HepG2 (cell line): ENCODE data around the gene SAP25. TPM values are rescaled to one million over a fixed set of nuclear protein-coding genes. Genes with fewer than 3 reads are reported as not detected.

Source experiments
- AGO1 ChIP-seq: fragments of 200-400 bp; formaldehyde crosslinking; IDR thresholded peaks from 2 replicates; pipeline ENCODE4 v1.6.1; 2017; ENCODE audit warnings: mild to moderate bottlenecking, low read depth, low read length, moderate library complexity; ENCODE audit not compliant: poor library complexity, severe bottlenecking
- BHLHE40 ChIP-seq: IDR thresholded peaks from 2 replicates; pipeline ENCODE4 v1.6.1; 2011; ENCODE audit warnings: low read length, improper control_type of control experiment
- CHCHD3 ChIP-seq: sonication (generic); formaldehyde crosslinking; IDR thresholded peaks from 2 replicates; pipeline ENCODE4 v1.8.0; 2022; ENCODE audit warnings: mild to moderate bottlenecking, missing genetic modification reagents, moderate library complexity
- FOXK2 ChIP-seq: fragments of 450-650 bp; IDR thresholded peaks from 2 replicates; pipeline ENCODE4 v1.6.1; 2016
- KDM2A ChIP-seq: sonication (generic); formaldehyde crosslinking; IDR thresholded peaks from 2 replicates; pipeline ENCODE4 v1.4.0; 2020; ENCODE audit warnings: low read depth, missing genetic modification reagents, borderline replicate concordance
- KLF9 ChIP-seq: IDR thresholded peaks from 2 replicates; pipeline ENCODE4 v1.6.1; 2016; ENCODE audit warnings: low read depth
- MLLT10 ChIP-seq: sonication (generic); formaldehyde crosslinking; IDR thresholded peaks from 2 replicates; pipeline ENCODE4 v1.4.0; 2020; ENCODE audit warnings: missing genetic modification reagents
- RAD21 ChIP-seq: fragments of 450-650 bp; formaldehyde crosslinking; IDR thresholded peaks from 2 replicates; pipeline ENCODE4 v1.5.0; 2020; ENCODE audit warnings: mild to moderate bottlenecking
- RARA ChIP-seq: IDR thresholded peaks from 2 replicates; pipeline ENCODE4 v1.6.1; 2016; ENCODE audit warnings: missing genetic modification reagents, missing compliant biosample characterization
- SMAD9 ChIP-seq: sonication (generic); formaldehyde crosslinking; IDR thresholded peaks from 2 replicates; pipeline ENCODE4 v1.5.1; 2020; ENCODE audit warnings: mild to moderate bottlenecking, missing genetic modification reagents
- TEAD3 ChIP-seq: optimal IDR thresholded peaks from 2 replicates; pipeline ENCODE3; 2016; ENCODE audit warnings: borderline replicate concordance
- YEATS4 ChIP-seq: sonication (generic); formaldehyde crosslinking; IDR thresholded peaks from 2 replicates; pipeline ENCODE4 v1.4.0; 2020; ENCODE audit warnings: missing genetic modification reagents, borderline replicate concordance
- ZC3H13 ChIP-seq: sonication (generic); formaldehyde crosslinking; IDR thresholded peaks from 2 replicates; pipeline ENCODE4 v1.8.1; 2023; ENCODE audit warnings: mild to moderate bottlenecking, missing genetic modification reagents, moderate library complexity
- ZIK1 ChIP-seq: sonication (generic); formaldehyde crosslinking; IDR thresholded peaks from 2 replicates; pipeline ENCODE4 v1.5.0; 2020; ENCODE audit warnings: mild to moderate bottlenecking, low read depth, missing genetic modification reagents, borderline replicate concordance
- ZNF251 ChIP-seq: sonication (generic); formaldehyde crosslinking; IDR thresholded peaks from 2 replicates; pipeline ENCODE4 v1.9.0; 2021; ENCODE audit warnings: mild to moderate bottlenecking, missing genetic modification reagents
- ZNF441 ChIP-seq: sonication (generic); formaldehyde crosslinking; IDR thresholded peaks from 2 replicates; pipeline ENCODE4 v1.7.0; 2021; ENCODE audit warnings: missing genetic modification reagents, borderline replicate concordance
- ZNF484 ChIP-seq: sonication (generic); formaldehyde crosslinking; IDR thresholded peaks from 2 replicates; pipeline ENCODE4 v1.5.1; 2020; ENCODE audit warnings: mild to moderate bottlenecking, low read depth, missing genetic modification reagents, borderline replicate concordance
- ZNF577 ChIP-seq: sonication (generic); formaldehyde crosslinking; IDR thresholded peaks from 2 replicates; pipeline ENCODE4 v1.4.0; 2020; ENCODE audit warnings: mild to moderate bottlenecking, low read depth, missing genetic modification reagents, borderline replicate concordance
- ZNF639 ChIP-seq: conservative IDR thresholded peaks from 2 replicates; pipeline ENCODE4 v1.6.1; 2018; ENCODE audit warnings: missing genetic modification reagents
- ZNF7 ChIP-seq: IDR thresholded peaks from 2 replicates; pipeline ENCODE4 v1.6.1; 2016; ENCODE audit warnings: missing biosample characterization, missing genetic modification reagents
- ZSCAN5A ChIP-seq: sonication (generic); formaldehyde crosslinking; IDR thresholded peaks from 2 replicates; pipeline ENCODE4 v1.8.0; 2022; ENCODE audit warnings: mild to moderate bottlenecking, missing genetic modification reagents, borderline replicate concordance
- polyA plus RNA-seq, 8 experiments: library from polyadenylated mRNA; depleted of rRNA in 3 of 8; stranded (reverse) in 7 of 8; unstranded in 1 of 8; fragments of >200 nt; fragmentation: Illumina TruSeq in 4 of 8; extraction: Trizol in 4 of 8; gene quantifications; 2 replicates each; pipeline versions ENCODE4 v1.2.1 to v1.2.3, GENCODE V29; 2011 to 2016; ENCODE audit warnings: low read depth in 4 of 8, missing spikeins in 1 of 8, mixed read lengths in 1 of 8; ENCODE audit not compliant: insufficient read depth in 1 of 8
- total RNA-seq, 5 experiments: library from RNA; depleted of rRNA; stranded (reverse); fragments of >200 nt; fragmentation: Illumina TruSeq; extraction: Trizol; gene quantifications; 2 replicates each; pipeline ENCODE4 v1.2.3, GENCODE V29; 2016; ENCODE audit warnings: low read depth in 1 of 5
- TF ChIP-seq, protein P1 (sequence below): sonication (generic); formaldehyde crosslinking; IDR thresholded peaks from 2 replicates; pipeline ENCODE4 v1.4.0; 2020; ENCODE audit warnings: missing genetic modification reagents
- TF ChIP-seq, protein P2 (sequence below): sonication (generic); formaldehyde crosslinking; IDR thresholded peaks from 2 replicates; pipeline ENCODE4 v1.4.0; 2020; ENCODE audit warnings: missing genetic modification reagents, borderline replicate concordance

Gene SAP25
- total and polyA plus RNA-seq, 2 of the 13 experiments (the other 11 are each of a cell fraction or from before 2014, with no cell fraction given) = 0.15 to 0.20 TPM

DNA sequence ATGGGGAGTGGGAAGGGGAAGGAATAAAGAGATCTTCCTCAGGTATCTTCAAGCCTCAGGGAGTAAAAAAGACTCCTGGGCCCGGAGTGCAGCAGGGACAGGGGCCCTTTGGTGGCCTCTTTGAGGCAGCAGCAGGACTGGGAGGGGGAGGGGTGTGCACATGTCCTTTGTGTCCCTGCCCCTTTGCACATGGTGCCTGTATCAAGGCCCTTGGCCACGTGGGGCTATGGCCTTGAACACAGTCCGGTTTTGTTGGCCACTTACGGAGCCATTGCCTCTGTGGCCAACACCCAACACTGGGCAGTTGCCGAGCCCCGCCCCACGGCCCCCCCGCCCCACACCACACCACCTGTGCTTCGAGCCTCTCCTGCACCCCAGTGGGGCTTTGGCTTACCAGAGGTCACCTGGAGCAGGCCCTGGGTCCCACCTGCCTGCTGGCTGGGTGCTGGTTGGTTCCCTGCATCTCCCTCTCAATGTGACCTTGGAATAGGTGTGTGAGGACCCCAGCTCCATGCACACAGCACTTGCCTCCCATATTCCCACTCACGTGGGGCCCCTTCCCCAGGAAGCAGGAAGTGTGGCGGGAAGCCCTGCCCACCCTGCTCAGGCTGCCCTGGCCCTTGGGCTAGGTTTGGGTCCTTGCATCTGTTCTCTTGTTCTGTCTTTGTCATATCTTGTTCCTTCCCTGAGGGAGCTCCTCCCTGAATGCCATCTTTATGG is 5.4 kb downstream of the SAP25 start (continued):
- TF ChIP-seq, protein P1, sequence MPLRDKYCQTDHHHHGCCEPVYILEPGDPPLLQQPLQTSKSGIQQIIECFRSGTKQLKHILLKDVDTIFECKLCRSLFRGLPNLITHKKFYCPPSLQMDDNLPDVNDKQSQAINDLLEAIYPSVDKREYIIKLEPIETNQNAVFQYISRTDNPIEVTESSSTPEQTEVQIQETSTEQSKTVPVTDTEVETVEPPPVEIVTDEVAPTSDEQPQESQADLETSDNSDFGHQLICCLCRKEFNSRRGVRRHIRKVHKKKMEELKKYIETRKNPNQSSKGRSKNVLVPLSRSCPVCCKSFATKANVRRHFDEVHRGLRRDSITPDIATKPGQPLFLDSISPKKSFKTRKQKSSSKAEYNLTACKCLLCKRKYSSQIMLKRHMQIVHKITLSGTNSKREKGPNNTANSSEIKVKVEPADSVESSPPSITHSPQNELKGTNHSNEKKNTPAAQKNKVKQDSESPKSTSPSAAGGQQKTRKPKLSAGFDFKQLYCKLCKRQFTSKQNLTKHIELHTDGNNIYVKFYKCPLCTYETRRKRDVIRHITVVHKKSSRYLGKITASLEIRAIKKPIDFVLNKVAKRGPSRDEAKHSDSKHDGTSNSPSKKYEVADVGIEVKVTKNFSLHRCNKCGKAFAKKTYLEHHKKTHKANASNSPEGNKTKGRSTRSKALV (CRISPR knock-in tag) = peak; percentile 84; the same call in 1 of the 2 replicates
- TF ChIP-seq ZNF251 (0 out of 2 replicates have a peak, but pooled peaks have one; percentile 92), BHLHE40 (peak; percentile 70), ZNF484 (CRISPR knock-in tag) (no peak), ZSCAN5A (peak; percentile 97), ZNF577 (no peak), RARA (CRISPR knock-in tag) (peak; percentile 83), FOXK2 (peak; percentile 78), ZIK1 (CRISPR knock-in tag) (peak; percentile 79; the same call in 1 of the 2 replicates), ZNF441 (no peak; the same call in 1 of the 2 replicates), RAD21 (CRISPR knock-in tag) (peak; percentile 21; the same call in 1 of the 2 replicates), TEAD3 (CRISPR knock-in tag) (peak; percentile 39), YEATS4 (CRISPR knock-in tag) (peak; percentile 84), KDM2A (CRISPR knock-in tag) (peak; percentile 98), AGO1 (peak; percentile 96), ZNF639 (CRISPR knock-in tag) (0 out of 2 replicates have a peak, but pooled peaks have one; percentile 32), SMAD9 (CRISPR knock-in tag) (no peak), CHCHD3 (CRISPR knock-in tag) (0 out of 2 replicates have a peak, but pooled peaks have one; percentile 70), ZNF7 (CRISPR knock-in tag) (0 out of 2 replicates have a peak, but pooled peaks have one; percentile 3), ZC3H13 (peak; percentile 77; the same call in 1 of the 2 replicates), KLF9 (CRISPR knock-in tag) (peak; percentile 68; the same call in 1 of the 2 replicates), MLLT10 (CRISPR knock-in tag) (no peak; the same call in 1 of the 2 replicates)
- TF ChIP-seq, protein P2, sequence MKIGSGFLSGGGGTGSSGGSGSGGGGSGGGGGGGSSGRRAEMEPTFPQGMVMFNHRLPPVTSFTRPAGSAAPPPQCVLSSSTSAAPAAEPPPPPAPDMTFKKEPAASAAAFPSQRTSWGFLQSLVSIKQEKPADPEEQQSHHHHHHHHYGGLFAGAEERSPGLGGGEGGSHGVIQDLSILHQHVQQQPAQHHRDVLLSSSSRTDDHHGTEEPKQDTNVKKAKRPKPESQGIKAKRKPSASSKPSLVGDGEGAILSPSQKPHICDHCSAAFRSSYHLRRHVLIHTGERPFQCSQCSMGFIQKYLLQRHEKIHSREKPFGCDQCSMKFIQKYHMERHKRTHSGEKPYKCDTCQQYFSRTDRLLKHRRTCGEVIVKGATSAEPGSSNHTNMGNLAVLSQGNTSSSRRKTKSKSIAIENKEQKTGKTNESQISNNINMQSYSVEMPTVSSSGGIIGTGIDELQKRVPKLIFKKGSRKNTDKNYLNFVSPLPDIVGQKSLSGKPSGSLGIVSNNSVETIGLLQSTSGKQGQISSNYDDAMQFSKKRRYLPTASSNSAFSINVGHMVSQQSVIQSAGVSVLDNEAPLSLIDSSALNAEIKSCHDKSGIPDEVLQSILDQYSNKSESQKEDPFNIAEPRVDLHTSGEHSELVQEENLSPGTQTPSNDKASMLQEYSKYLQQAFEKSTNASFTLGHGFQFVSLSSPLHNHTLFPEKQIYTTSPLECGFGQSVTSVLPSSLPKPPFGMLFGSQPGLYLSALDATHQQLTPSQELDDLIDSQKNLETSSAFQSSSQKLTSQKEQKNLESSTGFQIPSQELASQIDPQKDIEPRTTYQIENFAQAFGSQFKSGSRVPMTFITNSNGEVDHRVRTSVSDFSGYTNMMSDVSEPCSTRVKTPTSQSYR = peak; percentile 99
